SKM-1 (cell line): Measurements from ENCODE around the gene POC1A.

Experiments
- DNase-seq: peaks from one replicate; lab custom pipeline; 2025; ENCODE audit not compliant: unreplicated experiment; lab: John Stamatoyannopoulos, UW

Gene POC1A

GRCh38 chr3:52070724-52071621 is 83.2 kb downstream of the POC1A start:
- DNase-seq = no peak

DNA sequence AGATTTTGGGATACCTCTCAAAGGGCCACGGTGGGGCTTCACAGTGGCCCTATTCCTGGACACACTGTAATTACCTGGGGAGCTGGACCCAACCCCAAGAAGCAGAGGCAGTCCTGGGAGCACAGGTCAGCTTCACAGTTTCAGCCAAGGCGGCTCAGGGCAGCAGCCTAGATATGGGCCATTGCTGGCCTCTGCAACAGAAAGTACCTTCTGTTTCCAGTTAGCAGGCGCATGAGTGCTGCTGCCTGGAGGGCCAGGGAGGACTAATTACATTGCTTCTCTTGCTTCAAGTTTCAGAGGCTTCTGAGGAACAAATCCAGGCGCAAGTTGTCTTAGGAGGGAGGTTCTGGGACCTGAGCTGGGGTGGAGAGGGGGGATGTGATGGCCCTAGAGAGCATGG is 84.4 kb downstream of the POC1A start:
- no peak for DNase-seq

DNA sequence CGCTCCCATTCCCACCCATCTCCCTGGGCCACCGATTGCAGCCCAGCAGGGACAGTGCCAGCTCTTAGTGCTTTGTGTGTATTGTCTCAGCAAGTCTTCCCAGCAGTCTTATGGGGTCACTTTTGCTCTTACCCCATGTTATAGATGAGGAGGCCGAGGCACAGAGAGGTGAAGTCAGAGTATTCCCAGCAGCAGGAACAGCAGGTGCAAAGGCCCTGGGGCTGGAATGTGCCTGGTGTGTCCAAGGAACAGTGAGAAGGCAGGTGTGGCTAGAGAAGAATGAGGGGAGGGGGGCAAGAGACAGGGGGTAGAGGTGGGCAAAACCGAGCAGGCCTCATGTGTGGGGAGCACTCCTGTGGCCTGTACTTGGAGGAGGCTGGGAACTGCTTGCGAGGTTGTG is 85.1 kb downstream of the POC1A start:
- DNase-seq = no peak

- DNase-seq = no peak
Measured at GRCh38 chr3:52068730-52069129, 85.5 kb downstream of the POC1A start.

DNA sequence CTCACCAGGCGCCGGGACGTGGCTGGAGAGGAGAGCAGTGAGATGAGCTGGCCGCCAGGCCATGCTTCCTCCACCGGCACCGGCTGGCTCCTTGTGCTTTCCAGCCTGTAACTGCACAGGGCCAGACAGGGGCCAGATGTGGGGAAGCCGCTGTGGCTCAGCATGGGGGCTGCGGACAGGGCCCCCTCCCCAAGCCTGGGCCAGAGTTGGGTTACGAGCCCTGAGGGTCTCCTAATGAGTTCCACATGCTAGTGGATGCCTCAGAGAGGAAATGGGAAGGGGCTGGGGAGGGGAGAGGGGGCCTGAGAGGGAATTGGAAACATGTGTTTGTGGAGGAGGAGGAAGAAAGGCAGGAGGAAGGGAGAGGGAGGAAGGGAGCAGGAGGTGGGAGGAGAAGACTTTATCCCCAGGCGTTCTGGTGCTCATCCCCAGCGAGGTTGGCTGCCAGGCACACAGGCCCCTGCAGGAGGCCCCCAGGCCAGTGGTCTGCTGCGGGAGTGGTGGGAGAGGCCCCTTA is 86.1 kb downstream of the POC1A start:
- no peak for DNase-seq

GRCh38 chr3:52067526-52067925 is 86.7 kb downstream of the POC1A start:
- no peak for DNase-seq

DNA sequence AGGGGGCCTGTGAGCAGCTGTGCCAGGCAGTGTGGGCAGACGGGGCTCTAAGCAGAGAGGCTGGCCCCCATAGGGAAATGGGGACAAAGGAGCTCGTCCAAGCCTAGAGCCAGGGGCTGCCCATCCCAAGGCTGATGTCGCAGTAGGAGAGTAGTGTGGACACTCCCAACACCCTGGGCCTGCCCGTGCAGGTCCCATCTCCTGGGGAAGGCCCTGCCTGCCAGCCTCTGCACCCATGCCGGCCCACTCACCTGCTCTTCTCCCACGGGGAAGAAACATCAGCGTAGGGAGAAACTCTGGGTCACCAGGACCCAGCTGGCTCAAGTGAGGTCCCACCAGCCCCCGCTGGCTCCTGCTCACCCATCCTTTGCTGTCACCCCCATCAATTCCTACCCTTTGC is 87.2 kb downstream of the POC1A start:
- no peak for DNase-seq

GRCh38 chr3:52065264-52065756 is 88.9 kb downstream of the POC1A start:
- DNase-seq = no peak

DNA sequence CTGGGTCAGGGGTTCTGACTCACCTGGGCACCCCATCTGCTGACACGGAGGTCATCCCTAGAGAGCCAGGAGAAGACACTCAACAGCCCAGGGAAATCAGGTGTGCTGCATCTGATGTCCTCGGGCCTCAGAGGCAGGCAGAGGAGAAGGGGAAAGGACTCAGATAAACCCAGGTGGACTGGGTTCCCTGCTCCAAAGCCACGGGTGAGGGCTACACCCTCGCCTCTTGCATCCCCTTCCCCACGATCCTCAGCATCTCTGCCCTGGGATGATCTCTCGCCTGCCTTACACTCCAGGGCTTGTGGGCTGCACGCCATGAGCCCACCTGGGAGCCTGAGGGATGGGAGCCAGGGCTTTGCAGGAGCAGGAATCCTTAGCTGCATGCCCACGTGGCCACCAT is 89.7 kb downstream of the POC1A start:
- DNase-seq = no peak

GRCh38 chr3:52063026-52063723 is 91.0 kb downstream of the POC1A start:
- DNase-seq = no peak

- no peak for DNase-seq
Measured at GRCh38 chr3:52062505-52062904, 91.7 kb downstream of the POC1A start.

GRCh38 chr3:52061121-52061910 is 92.9 kb downstream of the POC1A start:
- no peak for DNase-seq

GRCh38 chr3:52059781-52060180 is 94.4 kb downstream of the POC1A start:
- DNase-seq = no peak

- no peak for DNase-seq
Measured at GRCh38 chr3:52057812-52058495, 96.3 kb downstream of the POC1A start.

DNA sequence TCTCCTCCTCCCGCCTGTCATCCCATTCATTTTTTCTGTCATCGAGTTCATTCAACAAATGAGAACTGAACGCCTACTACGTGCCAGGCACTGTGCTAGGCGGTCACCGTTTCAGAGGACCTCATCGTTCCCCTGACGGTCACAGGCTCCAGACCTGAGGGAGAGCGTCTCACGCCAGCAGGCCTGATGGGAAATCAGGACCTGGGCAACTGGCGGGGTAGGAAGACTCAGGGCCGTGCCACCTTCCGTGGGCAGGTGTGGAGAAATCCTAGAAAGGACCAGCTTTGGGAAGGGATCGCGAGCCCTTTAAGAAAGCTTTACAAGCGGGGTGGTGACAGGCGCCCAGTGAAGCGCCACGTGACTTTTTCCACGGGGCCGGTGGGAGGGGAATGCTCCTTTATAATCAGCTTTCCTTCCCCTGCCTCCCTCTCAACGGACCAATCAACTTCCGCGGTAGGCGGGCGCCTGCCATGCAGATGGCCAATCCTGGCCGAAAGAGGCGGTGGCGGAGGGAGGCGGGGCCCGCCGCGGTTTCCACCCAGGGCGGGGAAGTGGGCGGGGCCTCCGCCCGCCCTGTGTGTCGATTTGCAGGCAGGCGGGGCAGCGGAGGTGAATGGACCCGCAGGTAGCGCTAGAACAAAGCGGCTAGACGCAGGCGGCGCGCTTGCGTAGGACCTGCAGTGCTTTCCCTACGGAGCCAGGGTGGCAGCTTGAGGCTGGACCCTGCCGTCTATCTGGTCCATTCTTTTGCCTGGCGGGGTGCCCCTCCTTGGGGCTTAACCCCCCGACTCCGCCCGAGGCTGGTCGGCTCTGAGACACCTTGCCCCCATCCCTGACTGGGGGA is 97.0 kb downstream of the POC1A start:
- peak; percentile 99 for DNase-seq

DNA sequence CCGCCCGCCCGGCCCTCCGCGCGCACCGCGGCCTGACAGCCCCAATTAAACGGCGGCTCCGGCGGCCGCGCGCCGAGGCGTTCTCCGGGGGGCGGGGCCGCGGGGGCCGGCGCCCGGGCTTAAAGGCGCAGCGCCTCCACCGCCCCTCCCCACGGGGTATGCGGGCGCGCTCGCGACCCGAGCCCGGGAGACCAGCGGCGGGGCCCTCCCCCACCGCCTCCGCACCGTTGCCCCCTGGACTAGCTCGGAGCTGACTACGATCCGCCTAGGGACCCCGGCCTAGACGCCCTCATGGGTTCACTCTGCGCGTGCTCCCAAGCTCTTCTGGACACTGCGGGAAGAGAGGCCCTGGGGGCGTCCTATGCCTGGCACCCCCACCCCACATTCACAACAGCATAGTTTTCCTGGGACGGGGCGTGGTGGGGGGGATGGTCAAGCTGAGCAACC is 97.7 kb downstream of the POC1A start, which contains the start of gene DUSP7:
Gene DUSP7 (minus strand): TSS at position 51 of the 447 bp plus-strand sequence. CDS start 205 bp downstream, outside the sequence.
- peak; percentile 24 for DNase-seq

GRCh38 chr3:52055537-52056351 is 98.5 kb downstream of the POC1A start:
- no peak for DNase-seq

- DNase-seq = no peak
Measured at GRCh38 chr3:52054661-52055511, 99.3 kb downstream of the POC1A start.
